GM12878 (cell line): Measurements from ENCODE around the gene KCTD8. TPM values are rescaled to one million over a fixed set of nuclear protein-coding genes. Genes with fewer than 3 reads are reported as not detected.

Source experiments
- ATAC-seq: fragments of 200-7000 bp; cut with Tn5 transposase; 3 replicates; pipeline ENCODE4 v1.9.1; 2020; ENCODE audit warnings: mild to moderate bottlenecking, moderate library complexity
- BruUV-seq: library from RNA; stranded (reverse); fragments of 400-500 nt; replicated peaks from 2 replicates; lab custom pipeline; 2021; lab: Mats Ljungman, UMichigan
- CTCF ChIA-PET: fragments of 300-600 bp; sonication (Branson Sonifier 250); formaldehyde crosslinking; extraction: SDS; loops from one replicate; lab custom pipeline; 2021; ENCODE audit warnings: inconsistent platforms; lab: Yijun Ruan, JAX
- POLR2A ChIA-PET: fragments of 350-600 bp; formaldehyde crosslinking; extraction: SDS; loops from one replicate; lab custom pipeline; 2021; ENCODE audit warnings: inconsistent platforms; lab: Charles Lee
- RAD21 ChIA-PET: fragments of 300-600 bp; sonication (Branson Sonifier 250); formaldehyde crosslinking; loops from one replicate; lab custom pipeline; 2023; ENCODE audit warnings: antibody characterized with exemption; ENCODE audit not compliant: unreplicated experiment; lab: Charles Lee
- SMC1A ChIA-PET: fragments of 300-600 bp; sonication (Branson Sonifier 250); formaldehyde crosslinking; loops from one replicate; lab custom pipeline; 2023; ENCODE audit not compliant: unreplicated experiment, uncharacterized antibody; lab: Charles Lee
- DNase-seq: peaks from one replicate; pipeline ENCODE4 v3.0.0-alpha.2; 2011; ENCODE audit warnings: low read depth, low spot score
- FAIRE-seq: peaks from 3 replicates; lab custom pipeline; 2011; peaks lifted over from hg19 to GRCh38; lab: Jason Lieb, UNC
- H2AFZ ChIP-seq: 2 replicates; pipeline ENCODE4 v1.6.0; 2011; ENCODE audit warnings: low read depth, low read length, control low read depth; ENCODE audit not compliant: control insufficient read depth
- H3K27ac ChIP-seq: 2 replicates; pipeline ENCODE4 v1.5.1; 2011; ENCODE audit warnings: control low read depth; ENCODE audit not compliant: control insufficient read depth, insufficient read depth
- H3K27me3 ChIP-seq, 2 experiments: replicated peaks in 1 of 2; 2 replicates each; pipeline versions ENCODE4 v1.6.0 to v1.6.1; 2011; ENCODE audit warnings: low read length in 1 of 2; ENCODE audit not compliant: control insufficient read depth in 2 of 2, insufficient read depth in 2 of 2
- H3K36me3 ChIP-seq, 2 experiments: 2 replicates each; pipeline ENCODE4 v1.5.1; 2011; ENCODE audit warnings: low read length in 1 of 2; ENCODE audit not compliant: control insufficient read depth in 2 of 2, insufficient read depth in 2 of 2
- H3K4me1 ChIP-seq: 2 replicates; pipeline ENCODE4 v1.6.1; 2011; ENCODE audit warnings: mild to moderate bottlenecking, low read length, moderate library complexity, mixed read lengths; ENCODE audit not compliant: control insufficient read depth, insufficient read depth
- H3K4me2 ChIP-seq: 2 replicates; pipeline ENCODE4 v1.6.0; 2011; ENCODE audit warnings: control low read depth; ENCODE audit not compliant: control insufficient read depth, insufficient read depth
- H3K4me3 ChIP-seq: fragments of 200-600 bp; sonication (generic); 2 replicates; pipeline ENCODE4 v1.5.1; 2016
- H3K79me2 ChIP-seq: 2 replicates; pipeline ENCODE4 v1.6.0; 2011; ENCODE audit warnings: low read length; ENCODE audit not compliant: control insufficient read depth, insufficient read depth
- H3K9ac ChIP-seq: 2 replicates; pipeline ENCODE4 v1.8.0; 2011; ENCODE audit warnings: low read length, control low read depth, mixed read lengths; ENCODE audit not compliant: control insufficient read depth, insufficient read depth
- H3K9me3 ChIP-seq: replicated peaks from 3 replicates; pipeline ENCODE4 v1.5.1; 2011; ENCODE audit warnings: mild to moderate bottlenecking, low read length; ENCODE audit not compliant: control insufficient read depth, insufficient read depth
- H4K20me1 ChIP-seq: 2 replicates; pipeline ENCODE4 v1.6.0; 2011; ENCODE audit not compliant: control insufficient read depth, insufficient read depth
- ATF7 ChIP-seq: fragments of 450-650 bp; IDR thresholded peaks from 2 replicates; pipeline ENCODE4 v1.6.1; 2016; ENCODE audit warnings: low read depth, mild to moderate bottlenecking
- POLR2A ChIP-seq: IDR thresholded peaks from 2 replicates; pipeline ENCODE4 v1.6.1; 2011; ENCODE audit warnings: low read depth, mild to moderate bottlenecking, low read length
- SMAD5 ChIP-seq: IDR thresholded peaks from 2 replicates; pipeline ENCODE4 v1.6.1; 2016; ENCODE audit warnings: antibody characterized with exemption, low read depth
- ZNF24 ChIP-seq: fragments of 450-650 bp; IDR thresholded peaks from 2 replicates; pipeline ENCODE4 v1.6.1; 2017; ENCODE audit warnings: antibody characterized with exemption, mild to moderate bottlenecking
- WGBS: methylation state at CpG from one replicate; pipeline ENCODE4 v1.1.6; 2016; ENCODE audit warnings: low lambda C conversion rate; ENCODE audit not compliant: insufficient replicate concordance, insufficient coverage; ENCODE audit errors: missing lambda C conversion rate; 5-methylcytosine and 5-hydroxymethylcytosine counted together
- in situ Hi-C: fragments of 300-500 bp; cut with MboI; formaldehyde crosslinking; loops from 9 replicates; pipeline ENCODE4 v1.14.3; 2018; ENCODE audit warnings: mixed read lengths
- intact Hi-C: fragments of 100-400 bp; cut with micrococcal nuclease; formaldehyde crosslinking; loops from one replicate; pipeline ENCODE4 v1.14.2; 2022; ENCODE audit not compliant: unreplicated experiment
- polyA plus RNA-seq, 11 experiments: library from polyadenylated mRNA; depleted of rRNA in 4 of 11; unstranded in 6 of 11; stranded (reverse) in 5 of 11; fragments of >200 nt; fragmentation: Nextera tagmentation in 4 of 11; fragmentation: Illumina TruSeq in 1 of 11; extraction: Ambion mirVana in 4 of 11; extraction: Trizol in 1 of 11; gene quantifications; 1 replicate in 1 of 11; 2 replicates in 10 of 11; pipeline versions ENCODE4 v1.2.1 to v1.2.3, GENCODE V29; 2011 to 2016; ENCODE audit warnings: inconsistent platforms in 2 of 11, missing spikeins in 2 of 11, low read depth in 1 of 11
- total RNA-seq, 4 experiments: library from RNA; depleted of rRNA in 3 of 4; stranded (reverse); fragments of >200 nt in 3 of 4; fragmentation: Illumina TruSeq in 1 of 4; extraction: Trizol in 1 of 4; gene quantifications; 2 replicates each; pipeline versions ENCODE4 v1.2.1 to v1.2.3, GENCODE V29; 2013 to 2021
- TF ChIP-seq, protein P1 (sequence below): IDR thresholded peaks from 2 replicates; pipeline ENCODE4 v1.6.1; 2011; ENCODE audit warnings: low read depth, mild to moderate bottlenecking, low read length, moderate library complexity, borderline replicate concordance; ENCODE audit errors: extremely low read depth
- TF ChIP-seq, protein P2 (sequence below): fragments of 450-650 bp; IDR thresholded peaks from 2 replicates; pipeline ENCODE4 v1.6.1; 2018; ENCODE audit warnings: borderline replicate concordance, mild to moderate bottlenecking; ENCODE audit not compliant: partially characterized antibody
- TF ChIP-seq, protein P3 (sequence below), 3 experiments: IDR thresholded peaks in 2 of 3; conservative IDR thresholded peaks in 1 of 3; 2 replicates each; pipeline ENCODE4 v1.5.1; 2011; ENCODE audit warnings: low read depth in 3 of 3, low read length in 3 of 3, mild to moderate bottlenecking in 3 of 3, control low read depth in 2 of 3, moderate library complexity in 2 of 3, inconsistent platforms in 1 of 3, mixed read lengths in 1 of 3; ENCODE audit not compliant: control insufficient read depth in 2 of 3, insufficient read depth in 1 of 3; ENCODE audit errors: extremely low read depth in 1 of 3

The KCTD8 gene
- total and polyA plus RNA-seq, 10 of the 15 experiments (the other 5 are each of a cell fraction or from before 2014, with no cell fraction given) = 0.06 TPM; not detected in 9

DNA sequence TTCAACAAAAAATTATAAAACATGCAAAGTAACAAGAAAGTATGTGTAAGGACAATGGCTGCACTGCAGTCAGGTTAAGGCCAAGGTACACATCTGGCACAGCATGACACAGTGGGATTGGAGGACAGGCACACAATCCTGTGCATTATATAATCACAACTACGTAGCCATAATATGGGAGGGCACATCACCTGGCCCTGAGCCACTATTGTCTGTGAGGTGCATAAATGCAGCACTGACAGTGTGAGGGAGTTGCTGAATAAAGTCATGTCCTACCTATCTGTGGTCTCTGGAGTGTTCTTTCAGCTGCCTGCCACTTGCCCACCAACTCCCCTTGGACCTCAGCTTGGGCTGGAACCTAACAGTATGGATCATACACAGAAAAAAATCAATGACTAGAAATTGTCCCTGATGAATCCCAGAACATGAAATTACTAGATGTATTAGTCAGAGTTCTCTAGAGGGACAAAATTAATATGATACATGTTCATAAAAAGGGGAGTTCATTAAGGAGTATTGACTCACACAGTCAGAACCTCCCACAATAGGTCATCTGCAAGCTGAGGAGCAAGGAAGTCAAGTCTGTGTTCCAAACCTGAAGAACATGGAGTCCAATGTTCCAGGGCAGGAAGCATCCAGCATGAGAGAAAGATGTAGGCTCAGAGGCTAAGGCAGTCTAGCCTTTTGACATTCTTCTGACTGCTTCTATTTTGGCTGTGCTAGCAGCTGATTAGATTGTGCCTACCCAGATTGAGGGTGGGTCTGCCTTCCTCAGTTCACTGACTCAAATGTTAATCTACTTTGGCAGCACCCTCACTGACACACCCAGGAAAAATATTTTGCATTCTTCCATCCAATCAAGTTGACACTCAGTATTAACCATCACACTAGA, 46.4 kb upstream of the KCTD8 start:
- FAIRE-seq = no peak
- no TSS peak for BruUV-seq
- 0% methylated on average over 1 of the region's 1 CpG for WGBS

DNA sequence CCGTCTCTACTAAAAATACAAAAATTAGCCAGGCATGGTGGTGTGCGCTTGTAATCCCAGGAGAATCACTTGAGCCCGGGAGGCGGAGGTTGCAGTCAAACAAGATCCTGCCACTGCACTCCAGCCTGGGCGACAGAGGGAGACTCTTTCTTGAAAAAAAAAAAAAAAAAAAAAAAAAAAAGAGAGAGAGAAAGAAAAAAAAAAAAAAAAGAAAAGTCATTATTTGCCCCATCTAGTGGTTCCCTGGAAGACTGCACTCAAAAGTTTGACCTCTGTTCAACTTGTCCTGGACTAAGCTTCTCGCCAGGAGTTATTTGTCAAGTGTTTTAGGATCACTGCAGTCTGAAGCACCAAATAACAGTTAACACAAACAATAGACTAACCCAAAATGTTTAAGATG, 45.3 kb upstream of the KCTD8 start:
- H2AFZ ChIP-seq = no peak overlapping the region
- ChIA-PET SMC1A (interaction anchor here (0.6 to 0.8 kb wide), 2 partner anchors 296 to 714 kb away, joined by 3 read pairs; no protein-coding TSS in a partner anchor), CTCF (interaction anchor here (0.6 to 1.2 kb wide), 7 partner anchors 8 to 280 kb away, joined by 3 to 5 read pairs (median 3); no protein-coding TSS in a partner anchor), POLR2A (interaction anchor here (0.7 kb wide), 1 partner anchor 1412 kb away, joined by 3 read pairs; no protein-coding TSS in a partner anchor), RAD21 (interaction anchor here (0.6 to 0.7 kb wide), 3 partner anchors 226 to 763 kb away, joined by 3 to 4 read pairs (median 3); no protein-coding TSS in a partner anchor)
- intact Hi-C loops = loop anchor here (10.0 kb wide), 1 partner anchor 1499 kb away; no protein-coding TSS in a partner anchor
- H3K27me3 ChIP-seq = no peaks in the 10 kb centered on the region
- no peak overlapping the region for H3K9ac ChIP-seq
- no peak overlapping the region for H3K4me3 ChIP-seq
- no peaks in the 10 kb centered on the region for H4K20me1 ChIP-seq
- DNase-seq (no peak), FAIRE-seq (no peak), ATAC-seq (peak; percentile 50; the same call in 2 of the 3 replicates)
- no peaks in the 10 kb centered on the region for H3K9me3 ChIP-seq
- no peak overlapping the region for H3K4me2 ChIP-seq
- WGBS = 18% methylated on average over 5 of the region's 6 CpGs
- no peak overlapping the region for H3K27ac ChIP-seq
- BruUV-seq = no TSS peak
- H3K4me1 ChIP-seq = no peaks in the 10 kb centered on the region
- no peaks in the 10 kb centered on the region for H3K79me2 ChIP-seq
- no peaks in the 10 kb centered on the region for H3K36me3 ChIP-seq
- in situ Hi-C loops = no loop called here
- TF ChIP-seq ZNF24 = no peak
- TF ChIP-seq, protein P1, sequence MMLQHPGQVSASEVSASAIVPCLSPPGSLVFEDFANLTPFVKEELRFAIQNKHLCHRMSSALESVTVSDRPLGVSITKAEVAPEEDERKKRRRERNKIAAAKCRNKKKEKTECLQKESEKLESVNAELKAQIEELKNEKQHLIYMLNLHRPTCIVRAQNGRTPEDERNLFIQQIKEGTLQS = no peak
- TF ChIP-seq SMAD5 = no peak
- TF ChIP-seq, protein P2, sequence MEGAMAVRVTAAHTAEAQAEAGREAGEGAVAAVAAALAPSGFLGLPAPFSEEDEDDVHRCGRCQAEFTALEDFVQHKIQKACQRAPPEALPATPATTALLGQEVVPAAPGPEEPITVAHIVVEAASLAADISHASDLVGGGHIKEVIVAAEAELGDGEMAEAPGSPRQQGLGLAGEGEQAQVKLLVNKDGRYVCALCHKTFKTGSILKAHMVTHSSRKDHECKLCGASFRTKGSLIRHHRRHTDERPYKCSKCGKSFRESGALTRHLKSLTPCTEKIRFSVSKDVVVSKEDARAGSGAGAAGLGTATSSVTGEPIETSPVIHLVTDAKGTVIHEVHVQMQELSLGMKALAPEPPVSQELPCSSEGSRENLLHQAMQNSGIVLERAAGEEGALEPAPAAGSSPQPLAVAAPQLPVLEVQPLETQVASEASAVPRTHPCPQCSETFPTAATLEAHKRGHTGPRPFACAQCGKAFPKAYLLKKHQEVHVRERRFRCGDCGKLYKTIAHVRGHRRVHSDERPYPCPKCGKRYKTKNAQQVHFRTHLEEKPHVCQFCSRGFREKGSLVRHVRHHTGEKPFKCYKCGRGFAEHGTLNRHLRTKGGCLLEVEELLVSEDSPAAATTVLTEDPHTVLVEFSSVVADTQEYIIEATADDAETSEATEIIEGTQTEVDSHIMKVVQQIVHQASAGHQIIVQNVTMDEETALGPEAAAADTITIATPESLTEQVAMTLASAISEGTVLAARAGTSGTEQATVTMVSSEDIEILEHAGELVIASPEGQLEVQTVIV = no peak
- no peak for TF ChIP-seq POLR2A
- TF ChIP-seq, protein P3, sequence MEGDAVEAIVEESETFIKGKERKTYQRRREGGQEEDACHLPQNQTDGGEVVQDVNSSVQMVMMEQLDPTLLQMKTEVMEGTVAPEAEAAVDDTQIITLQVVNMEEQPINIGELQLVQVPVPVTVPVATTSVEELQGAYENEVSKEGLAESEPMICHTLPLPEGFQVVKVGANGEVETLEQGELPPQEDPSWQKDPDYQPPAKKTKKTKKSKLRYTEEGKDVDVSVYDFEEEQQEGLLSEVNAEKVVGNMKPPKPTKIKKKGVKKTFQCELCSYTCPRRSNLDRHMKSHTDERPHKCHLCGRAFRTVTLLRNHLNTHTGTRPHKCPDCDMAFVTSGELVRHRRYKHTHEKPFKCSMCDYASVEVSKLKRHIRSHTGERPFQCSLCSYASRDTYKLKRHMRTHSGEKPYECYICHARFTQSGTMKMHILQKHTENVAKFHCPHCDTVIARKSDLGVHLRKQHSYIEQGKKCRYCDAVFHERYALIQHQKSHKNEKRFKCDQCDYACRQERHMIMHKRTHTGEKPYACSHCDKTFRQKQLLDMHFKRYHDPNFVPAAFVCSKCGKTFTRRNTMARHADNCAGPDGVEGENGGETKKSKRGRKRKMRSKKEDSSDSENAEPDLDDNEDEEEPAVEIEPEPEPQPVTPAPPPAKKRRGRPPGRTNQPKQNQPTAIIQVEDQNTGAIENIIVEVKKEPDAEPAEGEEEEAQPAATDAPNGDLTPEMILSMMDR (IDR thresholded peaks at IDR 0.05 in 2 of 3, conservative IDR thresholded peaks at IDR 0.05 in 1 of 3; ENCODE audit: control insufficient read depth in 2 of 3, extremely low read depth in 1 of 3, insufficient read depth in 1 of 3, low read depth in 3 of 3, low read length in 3 of 3) = peak; percentile 28 to 48 (median 45); a peak in 5 of 6 replicates

More for the DNA sequence above, 46.4 kb upstream of the KCTD8 start:
- no peak for TF ChIP-seq ATF7
- TF ChIP-seq, all 136 proteins: peak for 0
- no peaks in the 10 kb centered on the region for H3K4me1 ChIP-seq
- CTCF ChIA-PET = interaction anchor here (0.7 to 1.2 kb wide), 5 partner anchors 10 to 97 kb away, joined by 3 to 4 read pairs (median 3); partner anchors contain the start of gene KCTD8
- SMC1A ChIA-PET = interaction anchor here (0.8 kb wide), 1 partner anchor 715 kb away, joined by 3 read pairs; no protein-coding TSS in a partner anchor
- intact Hi-C loops (loop anchor here (10.0 kb wide), 1 partner anchor 1500 kb away; no protein-coding TSS in a partner anchor), in situ Hi-C loops (no loop called here)
- RAD21 ChIA-PET = no interaction called here
- H3K27ac ChIP-seq = no peak overlapping the region
- POLR2A ChIA-PET = no interaction called here
- no peaks in the 10 kb centered on the region for H3K27me3 ChIP-seq
- H3K9ac ChIP-seq = no peak overlapping the region
- H3K79me2 ChIP-seq = no peaks in the 10 kb centered on the region
- H4K20me1 ChIP-seq = no peaks in the 10 kb centered on the region
- no peak overlapping the region for H3K4me3 ChIP-seq
- no peaks in the 10 kb centered on the region for H3K36me3 ChIP-seq
- H3K4me2 ChIP-seq = no peak overlapping the region
- DNase-seq (no peak), ATAC-seq (no peak)
- H3K9me3 ChIP-seq = no peaks in the 10 kb centered on the region
- H2AFZ ChIP-seq = no peak overlapping the region
